Dermis microvascular lymphatic vessel endothelial cell (primary cell): ENCODE data around the gene PIPOX. TPM values are rescaled to one million over a fixed set of nuclear protein-coding genes. Genes with fewer than 3 reads are reported as not detected.

Source experiments
- DNase-seq, 2 donors: peaks; one replicate each; pipeline versions ENCODE4 v3.0.0 to v3.0.0-alpha.2; 2010; ENCODE audit warnings: low read depth in 2 of 2
- total RNA-seq: library from RNA; depleted of rRNA; stranded (reverse); fragments of >200 nt; gene quantifications from 2 replicates; pipeline ENCODE4 v1.2.1, GENCODE V29; 2014

PIPOX gene
- total RNA-seq, 1 donor from 2014 or later: 1.2 TPM

DNA sequence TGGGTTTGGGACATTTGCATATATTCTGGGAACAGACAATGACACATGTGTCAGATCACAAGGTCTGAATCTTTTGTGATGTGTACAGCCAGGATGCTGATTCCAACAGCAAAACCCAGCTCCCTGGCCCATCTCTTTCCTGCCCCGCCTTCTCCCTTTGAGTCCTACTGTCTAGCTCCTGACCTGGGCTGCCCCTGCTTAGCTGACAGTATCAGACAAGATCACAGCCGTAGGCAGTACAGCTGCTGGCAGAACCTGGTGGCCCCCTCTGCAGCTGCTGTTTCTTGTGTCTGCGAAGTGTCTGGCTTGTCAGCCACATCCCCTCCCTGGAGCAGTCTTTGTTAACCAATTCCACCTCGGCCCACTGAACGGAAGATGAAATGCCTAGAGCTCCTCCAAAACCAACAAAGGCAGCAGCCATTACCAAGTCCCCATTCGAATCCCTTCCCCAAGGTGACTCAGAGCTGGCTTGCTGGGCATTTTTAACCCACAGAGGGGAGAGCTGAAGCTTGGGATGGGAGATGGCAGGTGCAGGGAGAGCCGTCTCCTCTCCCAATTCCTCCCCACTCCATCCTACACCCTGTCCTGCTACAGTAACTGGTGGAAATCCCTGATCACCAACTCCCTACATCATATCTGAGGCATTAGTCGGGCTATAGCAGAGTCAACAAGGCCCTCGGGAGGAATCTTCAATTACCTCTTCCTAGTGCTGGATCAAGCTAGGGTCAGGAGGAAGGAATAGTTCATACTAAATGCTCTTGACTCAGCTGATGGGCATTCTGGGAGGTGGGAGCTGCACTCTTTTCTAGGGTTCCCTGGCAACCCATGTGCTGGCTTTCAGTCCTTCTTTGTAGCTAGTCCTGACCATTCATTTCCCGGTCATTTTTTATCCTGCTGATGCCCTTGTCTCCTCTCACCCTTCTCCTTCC, 5.8 kb downstream of the PIPOX start:
- peak; percentile 2 to 46 for DNase-seq

DNA sequence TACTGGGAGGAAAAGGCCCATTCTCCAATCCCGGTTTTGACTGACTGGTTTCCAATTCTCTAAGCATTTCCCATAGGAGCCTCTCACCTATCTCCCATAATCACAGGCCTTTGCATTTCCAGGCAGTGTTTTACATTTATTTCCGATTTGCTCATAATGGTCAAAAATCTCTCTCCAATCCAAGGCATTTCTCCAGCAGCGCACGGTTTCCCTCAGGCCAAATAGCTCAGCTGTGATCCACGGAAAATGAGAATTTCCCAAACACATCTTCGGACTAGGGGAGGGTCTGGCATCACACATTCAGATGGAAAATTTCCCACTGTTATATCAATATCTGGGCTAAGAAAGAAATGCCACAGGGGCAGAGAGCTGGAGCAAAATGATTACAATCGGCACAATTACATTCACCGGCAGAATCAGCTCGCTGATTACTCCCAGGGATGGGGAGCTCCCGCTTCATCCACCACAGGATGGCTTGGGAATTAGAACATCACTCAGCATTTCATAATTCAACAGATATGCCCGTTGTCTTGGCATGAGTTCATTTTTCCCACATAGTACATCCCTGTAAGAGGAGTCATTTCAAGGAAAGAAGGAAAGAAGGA, 6.7 kb downstream of the PIPOX start:
- DNase-seq: no peak

DNA sequence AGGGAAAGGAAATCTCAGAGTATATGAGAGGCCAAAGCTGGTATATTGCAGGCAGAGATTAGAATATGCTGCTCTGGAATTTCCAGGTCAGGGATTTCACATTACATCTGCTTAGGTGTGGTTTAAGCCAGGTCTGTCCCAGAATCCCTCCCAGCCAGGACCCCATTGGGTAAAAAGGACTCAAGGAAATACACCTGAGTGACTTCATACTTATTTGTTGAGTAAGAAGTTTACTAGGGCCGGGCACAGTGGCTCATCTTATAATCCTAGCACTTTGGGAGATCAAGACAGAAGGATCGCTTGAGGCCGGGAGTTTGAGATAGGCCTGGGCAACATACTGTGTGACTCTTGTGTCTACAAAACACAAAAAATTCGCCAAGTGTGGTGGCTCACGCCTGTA, 7.2 kb downstream of the PIPOX start:
- DNase-seq: no peak

DNA sequence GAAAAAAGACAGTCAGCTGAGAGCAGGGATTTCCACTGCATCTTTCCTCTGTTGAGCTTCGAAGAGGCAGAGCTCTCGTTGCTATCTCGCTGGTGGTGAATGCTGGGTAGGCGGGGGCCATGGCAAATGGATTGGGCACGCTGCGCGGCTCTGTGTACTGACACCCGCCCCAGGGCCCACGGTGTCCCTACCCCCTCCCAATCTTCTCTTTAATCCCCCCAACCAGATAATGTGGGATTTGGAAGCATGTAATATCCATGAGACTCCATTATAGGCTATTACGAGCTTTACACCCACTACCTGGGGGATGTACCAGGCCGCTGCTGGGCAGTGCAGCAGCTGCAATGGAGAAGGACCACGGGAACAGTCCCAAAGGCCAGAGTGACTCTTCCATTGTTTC, 8.3 kb downstream of the PIPOX start:
- no peak for DNase-seq

DNA sequence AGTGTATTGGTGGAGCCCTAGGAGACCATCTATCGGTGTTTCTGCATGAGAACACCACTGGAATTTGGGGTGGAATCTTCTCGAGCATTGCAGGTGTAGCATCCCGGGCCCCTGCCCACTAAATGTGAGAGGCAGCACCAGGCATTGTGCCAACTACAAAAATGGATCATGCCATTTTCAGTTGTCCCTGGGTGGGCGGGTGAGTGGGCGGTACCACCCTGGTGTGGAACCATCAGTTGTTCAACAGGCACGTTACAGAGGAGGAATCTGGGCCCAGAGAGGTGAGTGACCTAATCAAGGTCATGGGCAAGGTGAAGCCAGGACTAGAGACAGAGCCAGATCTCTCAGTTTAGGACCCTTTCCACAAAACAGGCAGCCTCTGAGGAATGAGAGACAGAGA, 8.8 kb downstream of the PIPOX start:
- DNase-seq: no peak

DNA sequence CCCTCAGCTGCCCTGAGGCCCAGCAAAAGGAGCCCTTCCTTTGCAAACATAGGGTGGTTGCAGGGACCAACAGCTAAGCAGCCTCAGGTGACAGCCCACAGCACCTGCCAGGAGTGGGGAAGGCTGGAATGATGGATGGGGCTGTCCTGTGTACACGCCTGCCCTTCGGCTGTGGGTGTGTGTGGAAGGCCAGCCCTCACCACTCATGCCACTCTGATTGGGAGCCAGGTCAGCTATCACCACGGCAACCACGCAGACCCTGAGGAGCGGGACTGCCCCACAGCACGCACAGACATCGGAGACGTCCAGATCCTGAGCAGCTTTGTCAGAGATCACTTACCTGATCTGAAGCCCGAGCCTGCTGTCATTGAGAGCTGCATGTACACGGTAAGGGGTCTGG, 11.9 kb downstream of the PIPOX start:
- no peak for DNase-seq

DNA sequence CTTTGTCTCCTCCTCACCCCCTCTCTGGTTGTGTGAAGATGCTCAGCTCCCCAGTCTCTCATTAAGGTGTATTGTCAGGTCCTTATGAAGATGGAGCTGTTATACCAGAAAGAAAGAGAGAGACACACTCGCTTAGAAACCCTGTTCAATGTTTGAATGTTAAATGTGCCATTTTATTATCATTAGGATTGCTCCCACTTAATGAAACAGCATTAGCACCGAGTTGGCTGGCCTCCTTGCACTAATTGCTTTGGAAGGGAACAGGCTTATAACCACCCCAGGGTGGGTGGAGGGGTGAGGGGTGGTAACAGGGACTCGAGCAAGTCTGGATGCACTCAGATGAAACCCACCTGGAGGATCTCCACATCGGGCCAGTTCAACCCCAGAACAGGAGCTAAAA, 14.4 kb downstream of the PIPOX start:
- no peak for DNase-seq

DNA sequence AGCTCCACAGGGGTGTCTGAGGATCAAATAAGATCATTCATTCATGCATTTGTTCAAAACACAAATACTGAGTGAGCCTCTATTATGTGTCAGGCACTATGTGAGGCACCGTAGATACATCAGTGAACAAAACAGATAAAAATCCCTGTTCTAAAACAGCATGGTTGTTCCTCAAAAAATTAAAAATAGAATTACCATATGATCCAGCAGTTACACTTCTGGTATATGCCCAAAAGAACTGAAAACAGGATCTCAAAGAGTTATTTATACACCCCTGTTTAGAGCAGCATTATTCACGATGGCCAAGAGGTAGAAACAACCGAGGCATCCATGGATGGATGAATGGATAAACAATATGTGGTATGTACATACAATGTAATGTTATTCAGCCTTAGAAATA, 15.4 kb downstream of the PIPOX start:
- DNase-seq: no peak

DNA sequence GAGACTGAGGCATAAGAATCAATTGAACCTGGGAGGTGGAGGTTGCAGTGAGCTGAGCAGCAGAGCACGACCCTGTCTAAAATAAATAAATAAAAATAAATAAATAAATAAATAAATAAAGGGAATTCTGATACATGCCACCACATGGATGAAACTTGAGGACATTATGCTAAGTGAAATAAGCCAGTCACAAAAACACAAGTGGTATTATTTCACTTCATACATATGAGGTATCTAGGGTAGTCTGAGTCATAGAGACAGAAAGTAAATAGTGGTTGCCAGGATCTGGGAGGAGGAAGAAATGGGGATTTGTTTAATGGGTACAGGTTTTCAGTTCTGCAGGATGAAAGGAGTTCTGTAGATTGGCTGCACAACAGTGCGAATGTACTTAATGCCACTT, 16.3 kb downstream of the PIPOX start:
- DNase-seq: peak in 1 of 2 donors; percentile 31

DNA sequence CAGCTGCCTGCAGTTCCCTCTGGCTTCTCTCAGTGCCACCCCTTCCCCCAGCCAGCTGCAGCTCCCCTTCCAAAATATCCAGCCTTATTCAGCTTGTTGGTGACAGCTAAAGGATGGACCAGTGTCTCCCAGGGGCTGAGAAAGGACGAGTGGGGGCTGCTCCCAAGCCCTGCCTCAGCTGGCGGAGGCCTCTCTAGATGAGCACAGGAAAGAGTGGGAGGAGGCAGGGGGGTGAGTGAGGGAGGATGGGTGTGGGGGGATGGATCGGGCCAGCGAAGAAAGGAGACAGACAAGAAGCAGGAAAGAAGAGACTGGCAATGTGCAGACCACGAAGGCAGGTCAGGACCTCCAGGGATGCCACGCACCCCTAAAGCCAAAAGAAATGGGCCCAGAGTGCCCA, 17.5 kb downstream of the PIPOX start:
- DNase-seq: no peak

DNA sequence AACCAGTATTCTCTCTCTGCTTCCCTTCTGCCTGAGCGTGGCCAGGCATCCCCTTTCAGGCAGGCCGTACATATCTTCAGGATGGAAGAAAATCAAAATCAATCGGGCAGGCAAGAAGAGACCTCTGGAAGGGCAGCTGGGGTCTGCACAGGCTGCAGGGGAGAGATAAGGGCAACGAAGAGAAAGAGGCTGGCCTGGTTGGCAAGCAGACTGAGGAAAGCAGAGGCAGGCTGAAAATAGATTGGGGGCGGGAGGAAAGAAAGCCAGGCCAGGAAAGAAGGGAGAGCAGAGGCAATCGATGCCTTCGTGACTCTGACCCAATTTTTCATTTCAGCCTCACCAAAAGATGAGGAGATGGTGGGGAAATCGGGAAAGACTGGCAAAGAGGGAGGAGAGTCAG, 18.1 kb downstream of the PIPOX start:
- DNase-seq: no peak

DNA sequence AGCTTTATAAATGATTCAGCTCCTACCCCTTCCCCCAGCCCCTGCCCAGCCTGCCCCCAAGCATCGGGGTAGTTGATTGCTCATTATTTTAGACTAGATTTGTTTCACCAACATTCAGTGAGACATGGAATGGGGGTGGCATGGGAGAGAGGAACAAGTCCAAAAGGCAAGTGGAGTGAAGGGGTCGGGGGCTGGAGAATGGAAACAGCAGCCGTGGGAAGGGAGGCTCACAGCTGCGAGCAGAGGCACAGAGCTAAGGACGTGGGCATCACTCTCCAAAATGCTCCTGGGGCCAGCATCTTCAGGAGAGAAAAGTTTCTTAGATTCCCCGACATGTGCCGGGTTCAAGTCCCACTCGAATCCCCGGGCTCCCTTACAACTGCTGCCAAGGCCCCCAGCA, 19.3 kb downstream of the PIPOX start:
- DNase-seq: no peak

DNA sequence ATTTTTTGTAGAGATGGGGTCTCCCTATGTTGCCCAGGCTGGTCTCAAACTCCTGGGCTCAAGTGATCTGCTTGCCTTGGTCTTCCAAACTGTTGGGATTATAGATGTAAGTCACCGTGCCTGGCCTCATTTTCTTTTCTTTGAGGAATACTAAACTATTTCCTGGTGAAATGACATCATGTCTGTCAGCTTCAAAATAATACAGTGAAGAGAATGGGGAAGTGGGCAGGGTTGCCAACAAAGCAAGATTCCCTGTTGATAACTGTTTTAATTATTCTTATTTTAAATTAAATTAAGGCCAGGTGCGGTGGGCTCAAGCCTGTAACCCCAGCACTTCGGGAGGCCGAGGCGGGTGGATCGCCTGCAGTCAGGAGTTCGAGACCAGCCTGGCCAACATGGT, 21.1 kb downstream of the PIPOX start:
- DNase-seq: peak in 1 of 2 donors; percentile 15

DNA sequence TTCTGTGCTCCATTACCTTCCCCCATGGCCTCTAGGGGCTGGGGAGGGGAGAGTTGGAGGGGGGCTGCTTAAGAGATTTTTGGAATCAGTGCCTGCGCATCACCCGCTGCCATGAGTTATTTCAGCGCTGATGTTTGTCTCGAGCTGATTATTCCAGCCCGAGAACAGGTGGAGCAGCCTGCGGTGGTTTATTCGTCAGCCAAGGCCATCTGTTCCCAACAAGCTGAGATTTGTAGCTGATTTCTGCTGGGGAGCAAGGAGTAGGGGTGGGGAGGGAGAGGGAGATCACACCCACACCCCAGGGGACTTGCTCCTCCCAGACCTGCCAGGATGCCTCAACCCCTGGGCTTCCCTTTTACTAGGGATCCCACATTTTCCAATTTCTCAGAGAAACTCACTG, 23.1 kb downstream of the PIPOX start:
- DNase-seq: no peak

DNA sequence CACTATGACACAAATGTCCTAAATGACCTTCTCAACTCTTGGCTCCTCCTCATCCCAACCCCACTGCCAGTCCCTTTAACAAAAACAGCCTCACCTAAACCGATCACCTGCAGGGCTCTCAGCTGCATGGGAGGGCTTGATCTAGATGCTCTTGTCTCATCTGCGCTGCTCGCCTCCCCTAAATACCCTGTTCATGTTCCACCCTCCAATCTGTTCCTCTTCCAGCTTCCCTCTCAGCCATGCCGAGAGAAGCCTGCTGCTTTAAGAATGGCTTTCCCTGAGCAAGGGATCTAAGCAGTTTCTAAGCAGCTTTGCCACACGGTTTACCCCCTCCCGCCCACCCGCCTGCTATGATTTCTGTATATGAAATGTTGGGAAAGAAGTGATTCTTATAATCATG, 23.7 kb downstream of the PIPOX start:
- DNase-seq: no peak

DNA sequence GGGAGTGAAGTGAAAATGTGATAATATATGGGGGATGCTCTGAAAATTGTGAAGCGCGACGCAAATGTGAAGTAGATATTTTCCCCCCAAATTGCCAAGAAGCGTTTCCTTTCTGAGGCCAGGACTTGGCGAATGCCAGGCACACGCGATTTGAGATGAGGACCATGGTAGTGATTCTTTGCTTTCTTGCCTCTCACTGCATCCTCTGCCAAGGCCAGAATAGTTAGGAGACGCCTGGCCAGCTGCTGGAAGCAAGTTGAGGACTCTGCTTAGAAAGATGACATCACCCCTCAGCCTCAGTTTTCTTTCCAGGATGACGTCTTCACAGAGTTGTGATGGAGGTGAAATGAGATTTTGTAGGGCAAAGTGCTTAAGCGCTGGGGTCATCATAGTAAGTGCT, 25.9 kb downstream of the PIPOX start:
- no peak for DNase-seq

DNA sequence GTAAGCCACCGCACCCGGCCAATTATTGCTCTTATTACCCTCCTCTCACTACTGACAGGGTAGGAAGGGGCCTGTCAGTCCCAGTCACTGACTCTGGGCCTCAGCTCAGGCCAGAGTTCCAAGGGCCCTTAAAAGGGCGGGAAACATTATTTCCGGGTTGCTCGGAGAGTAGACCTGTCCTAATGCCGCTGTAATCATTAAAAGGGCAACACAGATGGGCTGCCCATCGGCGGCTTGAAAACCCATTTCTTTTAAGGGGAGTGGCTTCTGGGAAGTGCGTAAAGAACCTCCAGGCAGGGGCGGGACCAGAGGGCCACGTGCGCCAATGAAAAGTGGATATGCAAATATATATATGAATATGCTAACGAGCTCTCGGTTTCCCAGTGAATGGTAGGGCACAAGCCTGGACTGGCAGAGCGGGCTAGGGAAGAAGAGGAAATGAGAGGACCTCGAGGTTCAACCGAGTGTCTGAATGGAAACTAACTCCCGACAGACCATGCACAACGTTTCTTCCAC, 26.6 kb downstream of the PIPOX start:
- DNase-seq: peak in 1 of 2 donors; percentile 58

DNA sequence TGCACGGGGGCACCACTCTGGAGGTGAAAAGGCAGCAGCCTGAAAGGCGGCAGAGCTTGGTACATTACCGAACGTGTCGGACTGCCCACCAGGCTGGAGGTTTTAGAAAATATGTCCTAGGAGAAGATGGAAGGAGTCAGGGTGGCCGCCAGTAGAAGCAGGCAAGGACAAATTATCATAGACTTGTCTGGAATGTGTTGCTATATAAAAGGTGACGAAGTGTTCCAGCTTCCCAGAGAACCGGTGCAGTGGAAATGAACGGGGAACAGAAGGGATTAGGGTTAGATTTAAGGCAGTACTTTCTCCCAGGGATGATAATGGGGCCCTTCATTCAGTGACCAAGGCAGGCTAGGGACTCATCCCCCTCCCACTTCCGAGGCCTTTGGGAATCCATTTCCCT, 27.4 kb downstream of the PIPOX start:
- no peak for DNase-seq

DNA sequence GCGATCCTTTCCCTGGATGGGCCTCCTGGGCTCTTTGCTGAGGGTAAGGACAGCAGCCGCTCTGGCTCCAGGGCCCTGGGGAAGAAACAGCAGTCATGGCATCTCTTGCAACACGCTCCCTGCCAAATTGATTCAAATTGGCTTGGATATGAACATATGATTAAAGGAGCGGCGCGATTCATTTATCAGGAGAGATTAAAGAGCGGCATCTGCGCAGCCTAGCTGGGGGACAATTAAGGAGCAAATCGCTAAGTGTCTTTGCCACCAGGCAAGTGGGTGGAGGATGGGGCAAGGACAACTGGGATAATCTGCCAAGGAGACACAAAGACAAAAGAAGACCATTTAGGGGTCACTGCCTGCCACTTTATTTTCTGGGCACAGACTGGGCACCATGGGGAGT, 27.8 kb downstream of the PIPOX start:
- no peak for DNase-seq

DNA sequence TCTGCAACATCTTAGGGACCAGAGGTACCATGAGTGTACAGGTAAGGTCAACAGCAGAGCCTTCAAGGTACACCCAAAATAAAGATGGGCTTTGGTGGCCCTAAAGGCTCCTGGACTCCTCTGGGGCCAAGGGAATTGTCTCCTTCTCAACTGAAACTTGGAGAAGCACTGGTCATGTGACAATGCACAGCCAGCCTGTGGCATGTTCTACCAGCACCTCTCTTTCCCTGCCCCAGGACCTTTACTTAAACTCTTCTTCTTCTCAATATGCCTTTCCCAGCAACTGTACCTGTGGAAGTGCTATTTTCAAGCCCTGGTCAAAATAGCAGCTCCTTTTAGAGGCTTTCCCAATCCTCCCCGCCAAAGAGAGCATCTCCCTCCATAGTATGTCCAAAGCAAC, 28.4 kb downstream of the PIPOX start:
- no peak for DNase-seq

DNA sequence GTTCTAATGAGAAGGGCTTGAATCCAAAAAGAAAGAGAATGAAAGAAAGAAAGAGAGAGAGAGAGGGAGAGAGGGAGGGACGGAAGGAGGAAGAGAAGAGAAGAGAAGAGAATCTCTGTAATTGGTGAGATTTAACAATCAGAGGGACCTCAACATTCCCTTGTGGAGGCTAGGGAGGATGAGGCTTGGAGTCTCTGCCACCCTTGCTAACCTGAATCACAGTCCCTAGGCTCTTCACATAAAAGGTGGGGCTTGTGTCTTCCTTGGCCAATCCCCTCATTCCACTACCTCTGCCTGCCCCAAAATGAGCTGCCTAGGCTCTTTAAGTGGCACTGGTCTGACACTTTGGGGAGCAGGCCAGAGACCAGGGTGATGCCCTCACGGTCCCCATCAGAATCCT, 30.1 kb downstream of the PIPOX start:
- no peak for DNase-seq

DNA sequence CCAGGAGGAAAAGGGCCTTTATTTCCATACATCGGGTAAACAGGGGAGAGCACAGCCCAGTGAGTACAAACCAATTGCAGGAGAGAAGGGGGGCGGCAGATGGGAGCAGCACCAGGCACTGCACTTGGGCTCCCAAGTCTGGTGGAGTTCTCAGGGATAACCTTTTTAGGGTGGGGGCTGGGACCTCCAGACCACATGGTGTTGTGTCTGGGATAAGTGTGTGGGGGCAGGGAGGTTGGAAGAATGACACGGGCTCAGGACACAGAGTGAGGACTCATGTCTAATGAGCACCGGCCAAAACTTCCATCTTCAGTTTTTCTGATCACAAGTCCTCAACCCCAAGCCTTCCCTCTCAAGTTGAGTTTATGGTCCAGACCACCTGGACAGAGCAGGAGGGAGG, 30.6 kb downstream of the PIPOX start:
- DNase-seq: no peak

DNA sequence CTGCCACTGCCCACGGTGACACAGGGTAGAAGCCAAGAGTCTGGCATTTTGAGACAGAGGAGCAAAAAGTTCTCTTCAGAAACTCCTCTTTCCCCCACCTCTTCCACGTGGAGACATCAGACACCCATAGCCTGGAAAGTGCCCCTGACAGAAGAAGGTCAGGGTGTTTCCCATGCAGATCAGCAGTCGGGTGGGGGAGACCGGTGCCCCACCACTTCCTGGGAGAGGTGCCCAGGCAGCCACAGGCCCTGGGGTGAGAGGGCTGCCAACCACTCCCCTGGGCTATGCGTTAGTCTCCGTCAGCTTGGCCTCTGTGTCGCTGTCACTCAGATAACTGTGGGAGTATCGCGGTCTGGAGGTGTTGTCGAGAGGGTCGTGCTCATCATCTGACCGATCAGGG, 31.5 kb downstream of the PIPOX start:
- no peak for DNase-seq
